Prostate gland (tissue), 2 donors: ENCODE results near the gene BEAN1.

ENCODE experiments used
- CTCF ChIP-seq, 4 experiments: fragments of 200-600 bp in 2 of 4; fragments of 450-650 bp in 2 of 4; sonication (generic) in 2 of 4; IDR thresholded peaks; 1 replicate in 3 of 4; 2 replicates in 1 of 4; pipeline ENCODE4 v1.5.1; 2016 to 2019; ENCODE audit warnings: antibody characterized with exemption in 4 of 4, mild to moderate bottlenecking in 2 of 4, moderate library complexity in 2 of 4
- POLR2A ChIP-seq: fragments of 450-650 bp; IDR thresholded peaks from one replicate; pipeline ENCODE4 v1.6.1; 2016; ENCODE audit warnings: antibody characterized with exemption, mild to moderate bottlenecking
- POLR2AphosphoS5 ChIP-seq: sonication (generic); formaldehyde crosslinking; IDR thresholded peaks from one replicate; pipeline ENCODE4 v1.6.1; 2017; ENCODE audit warnings: antibody characterized with exemption

DNA sequence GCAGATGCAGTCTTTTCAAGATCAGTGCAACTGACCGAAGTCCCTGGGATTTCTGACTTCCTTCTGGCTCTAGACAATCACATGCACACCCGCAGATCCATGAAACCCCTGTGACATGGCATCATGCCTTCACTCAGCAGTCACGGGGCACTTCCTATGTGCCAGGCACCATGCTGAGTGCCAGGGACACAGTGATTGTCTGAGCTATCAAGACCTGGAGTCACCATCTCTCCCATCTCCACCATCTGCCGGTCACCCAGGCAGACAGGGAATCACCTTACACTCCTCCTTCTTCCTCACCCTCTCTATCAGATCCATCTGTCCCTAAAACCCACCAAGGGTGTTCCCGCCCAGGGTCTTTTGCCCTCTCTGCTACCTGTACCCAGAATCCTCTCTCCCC, 5.3 kb downstream of the BEAN1 start:
- TF ChIP-seq POLR2A (no peak), CTCF (IDR thresholded peaks at IDR 0.05) (no peak), POLR2AphosphoS5 (no peak)
